DMS153 (cell line): ENCODE measurements around the gene CST3.
"Not testable (repeated sequence)": the region's sequence is repeated elsewhere in the genome, so short reads cannot be mapped to it uniquely, and the experiment has no call there.

Experiments
- DNase-seq: peaks from one replicate; lab custom pipeline; 2025; lab: John Stamatoyannopoulos, UW

The CST3 gene

DNA sequence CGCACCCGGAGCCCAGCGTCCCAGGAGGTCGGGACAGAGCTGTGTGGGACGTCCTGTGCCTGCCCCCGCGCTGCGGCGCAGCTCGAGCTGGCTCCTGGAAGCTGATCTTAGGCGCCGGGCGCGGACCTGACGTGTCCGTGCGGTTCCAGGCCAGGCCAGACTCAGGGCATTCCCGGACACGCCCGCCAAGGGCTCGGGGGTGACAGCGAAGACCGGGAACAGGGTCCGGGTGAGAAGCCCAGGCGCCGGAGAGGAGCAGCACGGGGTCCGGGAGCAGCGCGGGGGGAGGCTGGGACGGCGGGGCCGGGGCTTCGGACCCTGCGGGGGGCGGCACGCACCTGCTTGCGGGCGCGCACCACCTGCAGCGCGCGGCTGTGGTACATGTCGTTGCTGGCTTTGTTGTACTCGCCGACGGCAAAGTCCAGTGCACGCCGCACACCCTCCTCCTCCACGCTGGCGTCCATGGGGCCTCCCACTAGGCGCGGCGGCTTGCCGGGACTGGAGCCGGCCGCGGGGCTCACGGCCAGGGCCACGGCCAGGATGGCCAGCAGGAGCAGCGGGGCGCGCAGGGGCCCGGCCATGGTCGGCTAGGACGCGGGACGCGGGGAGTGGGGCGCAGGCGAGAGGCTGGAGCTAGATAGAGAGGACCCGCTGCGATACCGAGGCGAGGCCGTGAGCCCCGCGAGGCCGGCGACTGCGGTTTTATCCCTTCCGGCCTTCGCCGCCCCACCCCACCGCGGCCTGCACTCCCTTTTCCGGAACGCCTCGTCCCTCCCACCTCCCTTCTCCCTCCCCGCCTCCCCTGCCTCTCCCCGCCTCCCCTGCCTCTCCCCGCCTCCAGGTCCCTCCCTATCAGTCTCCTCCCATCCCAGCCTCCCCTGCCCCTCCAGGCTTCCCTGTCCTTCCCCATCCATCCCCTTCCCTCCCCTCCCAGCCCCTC, at the start of gene CST3:
CST3 (minus strand) TSS at position 674 of the 940 bp plus-strand sequence; CDS start at position 581, 93 bp downstream.
- DNase-seq = peak; percentile 65

DNA sequence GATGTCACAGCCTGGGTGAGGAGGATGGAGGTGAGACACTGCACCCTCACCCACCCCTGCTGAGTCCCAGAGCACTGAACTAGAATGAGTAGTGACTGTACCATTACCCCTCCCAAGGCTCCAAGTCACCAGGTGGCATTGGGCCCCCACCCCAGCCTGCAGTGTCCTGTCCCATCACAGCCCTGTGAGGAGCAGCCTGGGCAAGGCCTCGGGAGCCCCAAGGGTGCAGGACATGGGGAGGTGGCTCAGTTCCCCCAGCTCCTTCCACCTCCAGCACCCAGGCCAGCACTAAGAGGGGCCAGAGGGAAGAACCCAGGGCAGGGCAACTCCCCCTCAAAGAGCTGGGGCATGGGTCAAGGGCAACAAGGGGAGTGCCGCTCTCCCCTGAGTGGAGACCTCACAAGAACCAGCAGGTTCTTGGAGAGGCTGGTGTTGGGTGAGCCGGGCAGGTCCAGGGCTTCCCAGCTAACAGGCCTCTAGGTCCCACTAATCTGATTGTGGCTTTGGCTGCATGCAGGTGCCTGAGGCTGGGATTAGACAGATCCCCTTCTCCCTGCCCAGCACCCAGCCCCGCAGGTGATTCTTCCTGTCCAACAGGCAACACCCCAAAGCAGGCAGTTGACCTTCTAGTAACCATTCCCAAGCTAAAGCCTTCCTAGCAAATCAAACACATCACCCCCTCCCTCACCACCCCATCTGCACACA, 48.4 kb upstream of the CST3 start:
- no peak for DNase-seq

- DNase-seq = not testable (repeated sequence)
These were observed 47.8 kb upstream of the CST3 start for GRCh38 chr20:23685529-23685896.

DNA sequence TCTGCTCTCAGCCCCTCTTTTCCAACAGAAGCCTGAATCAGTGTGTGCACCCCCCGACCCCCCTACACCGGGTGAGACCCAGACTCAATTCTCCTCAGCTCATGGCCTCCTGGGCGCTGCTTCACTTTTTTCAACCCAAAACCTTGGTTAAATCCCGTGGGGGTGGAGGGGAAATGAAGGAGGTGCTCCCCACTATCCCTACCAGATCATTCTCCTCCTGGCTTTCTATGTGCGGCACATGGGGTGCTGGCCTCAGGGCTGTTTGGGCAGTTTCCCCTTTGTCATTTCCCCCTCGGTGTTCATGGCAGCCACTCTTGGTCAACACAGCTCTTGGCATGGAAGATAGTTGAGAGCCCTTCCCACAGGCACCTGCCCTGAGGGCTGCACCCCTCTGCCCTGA, 46.5 kb upstream of the CST3 start:
- no peak for DNase-seq

GRCh38 chr20:23683807-23684206, 46.1 kb upstream of the CST3 start:
- DNase-seq = no peak

DNA sequence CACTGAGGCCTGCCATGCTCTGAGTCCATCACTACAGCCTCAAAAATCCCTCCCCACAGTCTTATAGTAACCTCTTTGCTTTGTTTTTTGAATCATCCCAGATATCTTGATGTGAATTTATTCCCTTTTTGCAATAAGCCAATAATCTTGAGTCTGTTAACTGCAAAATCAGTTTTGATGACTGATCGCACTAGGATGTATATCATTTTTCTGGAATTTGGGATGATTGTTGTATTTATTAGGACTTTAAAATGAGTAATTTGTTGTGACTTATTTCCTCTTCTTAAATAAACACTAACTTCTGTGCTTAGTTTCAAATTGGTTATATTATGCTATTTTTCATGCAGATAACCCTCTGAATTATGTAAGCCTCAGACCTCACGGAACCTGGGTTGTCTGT, 45.5 kb upstream of the CST3 start:
- DNase-seq = no peak

DNA sequence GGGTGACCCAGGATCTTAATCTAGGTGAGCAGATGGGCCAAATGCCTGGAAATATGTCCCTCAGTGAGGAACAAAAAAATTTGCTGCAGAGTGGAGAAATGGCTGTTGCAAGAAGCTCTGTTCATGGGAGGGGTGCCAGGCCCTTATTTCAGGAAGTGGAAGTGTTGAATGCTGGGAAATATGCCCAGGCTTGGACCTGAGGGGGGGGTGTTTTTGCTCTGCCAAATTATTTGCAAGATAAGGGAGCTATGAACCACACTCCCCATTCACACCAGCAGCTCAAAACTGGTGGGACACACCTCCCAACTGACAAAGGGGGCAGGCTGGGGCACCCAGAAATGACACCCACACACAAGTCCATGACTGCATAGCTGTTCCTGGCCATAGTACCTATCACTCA, 42.4 kb upstream of the CST3 start:
- no peak for DNase-seq

- DNase-seq = no peak
These were observed 41.7 kb upstream of the CST3 start for GRCh38 chr20:23679133-23680092.

GRCh38 chr20:23673209-23673608, 35.5 kb upstream of the CST3 start:
- DNase-seq = no peak

- no peak for DNase-seq
These were observed 34.4 kb upstream of the CST3 start for GRCh38 chr20:23672158-23672557.

DNA sequence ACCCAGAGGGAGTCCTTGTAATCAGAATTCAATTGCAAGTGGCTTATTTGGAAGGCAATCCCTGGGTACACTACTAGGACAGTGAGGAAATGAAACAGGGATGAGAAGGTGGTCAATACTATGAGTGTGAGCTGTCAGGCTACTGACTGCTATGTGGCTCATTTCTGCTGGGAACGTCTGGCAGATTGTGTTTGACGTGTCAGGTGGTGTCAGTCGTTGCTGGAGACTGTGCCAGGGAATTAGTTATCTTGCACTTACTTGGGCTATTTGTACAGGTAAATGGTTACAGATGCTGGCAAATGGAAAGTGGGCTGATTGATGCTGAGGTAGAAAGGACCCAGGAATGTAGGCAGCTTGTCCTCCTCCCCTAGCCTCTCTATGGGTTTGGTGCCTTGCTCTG, 33.7 kb upstream of the CST3 start:
- DNase-seq = no peak

DNA sequence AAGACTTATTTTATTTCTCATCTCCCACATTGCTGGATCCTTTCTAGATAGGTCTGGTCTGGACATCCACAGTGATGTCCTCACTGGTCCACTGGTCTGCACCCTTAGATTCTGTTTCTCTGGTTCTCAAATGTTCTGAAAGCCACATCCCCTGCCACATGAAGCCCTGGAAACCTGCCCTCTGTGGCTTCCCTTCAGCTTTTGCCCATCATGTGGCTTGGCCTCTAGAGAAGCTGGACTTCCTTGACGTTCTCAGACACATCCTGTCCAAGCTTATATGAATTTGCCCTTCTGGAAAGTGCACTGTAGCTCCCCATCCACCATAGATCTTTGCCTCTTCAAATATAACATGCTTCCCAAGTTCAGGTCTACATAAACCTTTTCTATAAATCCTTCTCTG, 32.6 kb upstream of the CST3 start:
- no peak for DNase-seq

- no peak for DNase-seq
These were observed 32.1 kb upstream of the CST3 start for GRCh38 chr20:23669866-23670265.

DNA sequence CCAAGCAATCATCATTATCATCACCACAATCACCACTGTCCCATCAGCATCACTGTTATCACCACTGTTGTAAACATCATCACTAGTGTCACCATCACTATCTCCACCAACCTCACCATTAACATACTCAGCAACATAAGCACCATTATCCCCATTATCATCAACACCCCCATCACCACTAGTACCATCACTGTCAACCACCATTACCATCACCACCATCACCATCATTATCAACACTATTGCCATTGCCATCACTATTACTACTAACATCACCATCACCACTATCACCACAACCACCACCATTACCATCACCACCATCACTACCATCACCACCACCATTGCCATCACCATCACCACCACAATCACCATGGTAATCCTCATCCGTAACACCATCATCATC, 31.6 kb upstream of the CST3 start:
- no peak for DNase-seq

- DNase-seq = peak; percentile 21
These were observed 30.8 kb upstream of the CST3 start for GRCh38 chr20:23668477-23668951.

DNA sequence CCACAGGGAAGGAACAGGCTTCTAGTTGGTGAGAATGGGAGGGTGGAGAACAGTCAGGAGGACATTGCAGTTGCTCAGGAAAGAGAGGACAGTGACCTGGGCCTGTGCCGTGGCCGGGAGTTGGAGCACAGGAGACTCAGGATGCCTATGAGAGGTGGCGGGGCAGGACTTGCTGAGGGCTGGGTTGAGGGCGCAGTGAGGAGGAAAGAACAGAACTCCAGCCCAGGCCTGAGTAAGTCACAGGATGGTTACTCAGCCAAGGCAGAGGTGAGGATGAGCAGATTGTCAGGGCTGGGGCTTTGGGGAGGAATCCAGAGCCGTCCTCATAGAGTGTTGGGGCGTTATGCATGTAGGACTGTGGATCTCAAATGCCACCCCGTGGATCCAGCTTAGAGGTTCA, 29.9 kb upstream of the CST3 start:
- DNase-seq = no peak

- no peak for DNase-seq
These were observed 28.9 kb upstream of the CST3 start for GRCh38 chr20:23666698-23667097.

- no peak for DNase-seq
These were observed 28.4 kb upstream of the CST3 start for GRCh38 chr20:23666189-23666588.

DNA sequence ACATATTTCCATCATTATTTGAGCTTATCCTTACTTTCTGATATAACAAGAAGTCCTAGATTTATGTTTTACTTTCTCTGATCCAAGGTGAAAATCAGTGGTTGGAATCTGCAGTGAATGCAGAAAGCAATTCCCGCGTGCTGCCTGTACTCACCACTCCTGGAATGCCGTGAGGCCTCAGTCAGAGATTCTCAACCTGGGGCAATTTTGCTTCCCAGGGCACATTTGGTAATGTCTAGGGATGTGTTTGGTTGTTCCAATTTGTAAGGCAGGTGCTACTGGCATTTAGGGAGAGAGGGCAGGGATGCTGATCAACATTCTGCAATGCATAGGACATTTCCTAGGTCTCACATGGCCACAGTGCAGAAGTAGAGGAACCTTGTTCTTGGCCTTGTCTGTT, 27.2 kb upstream of the CST3 start:
- DNase-seq = no peak

DNA sequence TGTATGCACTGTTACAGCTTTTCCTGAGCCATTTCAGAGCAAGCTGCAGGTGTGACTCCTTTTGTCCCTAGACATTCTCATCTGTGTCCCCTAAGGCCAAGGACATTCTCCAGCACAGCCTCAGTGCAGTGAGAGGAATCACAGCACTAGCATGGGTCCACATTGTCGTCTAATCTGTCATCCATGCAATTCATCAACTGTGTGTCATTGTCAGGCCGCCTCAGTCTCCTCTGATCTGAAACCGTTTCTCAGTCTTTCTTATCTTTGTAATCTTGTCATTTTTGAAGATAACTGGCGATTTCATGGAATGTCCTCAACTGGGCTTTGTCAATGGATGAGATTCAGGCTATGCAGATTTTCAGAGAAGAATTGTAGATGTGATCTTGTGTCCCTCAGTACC, 26.3 kb upstream of the CST3 start:
- not testable (repeated sequence) for DNase-seq

- no peak for DNase-seq
These were observed 25.4 kb upstream of the CST3 start for GRCh38 chr20:23663180-23663579.

- DNase-seq = no peak
These were observed 24.6 kb upstream of the CST3 start for GRCh38 chr20:23662276-23662870.
